ENCODE data around the gene DCAF11. TPM values are rescaled to one million over a fixed set of nuclear protein-coding genes. Genes with fewer than 3 reads are reported as not detected.
A peak's percentile ranks its signal among the peaks of the same experiment; 100 is the strongest.

DCAF11 gene
- total and polyA plus RNA-seq, 2 of the 8 experiments (the other 6 are each of a cell fraction or from before 2014, with no cell fraction given), result 60.4 to 63.6 TPM

DNA sequence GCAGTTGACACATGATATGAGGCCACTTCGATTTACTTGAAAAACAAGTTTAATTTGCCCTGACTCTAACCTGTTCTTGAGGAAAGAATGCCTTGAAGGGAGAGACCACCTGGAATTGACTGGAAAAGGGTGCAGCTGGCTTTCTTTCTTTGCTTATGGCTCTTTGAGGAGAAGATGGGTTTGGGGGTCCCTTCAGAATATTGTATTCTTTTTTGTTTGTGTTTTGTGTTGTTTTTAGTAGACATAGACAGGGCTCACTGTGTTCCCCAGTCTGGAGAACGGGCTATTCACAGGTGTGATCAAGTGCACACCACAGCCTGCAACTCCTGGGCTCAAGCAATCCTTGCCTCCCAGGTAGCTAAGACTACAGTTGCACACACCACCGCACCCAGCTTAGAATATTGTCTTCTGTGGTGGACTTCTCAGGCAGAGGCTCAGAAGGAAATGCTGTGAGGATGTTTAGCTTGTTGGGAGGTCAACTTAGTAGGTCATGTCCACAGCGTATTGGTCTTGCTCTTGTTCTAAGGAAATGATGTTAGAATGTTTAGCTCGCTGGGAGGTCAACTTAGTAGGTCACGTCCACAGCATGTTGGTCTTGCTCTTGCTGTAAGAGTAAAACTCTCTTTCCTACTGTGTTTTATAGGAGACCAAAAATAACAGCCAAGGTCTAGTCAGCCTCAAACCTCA, 1.7 kb downstream of the DCAF11 start:
- Histone ChIP-seq H3K9me3 (ENCODE audit: insufficient read depth in 2 of 2, low read depth in 1 of 2, low read length in 1 of 2) (no peaks in the 10 kb centered on the region), H2AK5ac (ENCODE audit: low read depth, low read length) (no peak overlapping the region), H3K56ac (replicated peaks; ENCODE audit: insufficient read length, low read depth, low read length) (no peak overlapping the region), H2BK120ac (replicated peaks; ENCODE audit: low read depth, low read length) (no peak overlapping the region), H2BK5ac (ENCODE audit: low read depth, low read length) (no peak overlapping the region), H3K4ac (replicated peaks; ENCODE audit: insufficient read length, low read depth, low read length) (no peak overlapping the region), H2BK15ac (ENCODE audit: low read length) (no peak overlapping the region), H4K91ac (replicated peaks; ENCODE audit: insufficient read length, low read length) (no peak overlapping the region), H3K79me1 (ENCODE audit: low read depth, low read length) (peaks cover 5% of the 10 kb centered on the region; the same call in 1 of the 2 replicates), H3K4me3 (ENCODE audit: extremely low read depth in 1 of 4, insufficient read depth in 2 of 4, low read depth in 3 of 4, low read length in 4 of 4) (peak overlapping the region in 3 of 4 experiments; percentile 73 to 89 (median 79); a peak in 6 of 8 replicates), H3K9ac (replicated peaks in 1 of 4; ENCODE audit: extremely low read depth in 1 of 4, low read depth in 3 of 4, low read length in 3 of 4) (no peak overlapping the region), H3K18ac (ENCODE audit: extremely low read depth, low read length) (no peak overlapping the region), H2BK20ac (ENCODE audit: low read length) (no peak overlapping the region), H2AFZ (ENCODE audit: low read length) (no peak overlapping the region), H3K14ac (ENCODE audit: insufficient read length) (no peak overlapping the region), H3K23ac (ENCODE audit: insufficient read length) (no peak overlapping the region), H4K5ac (ENCODE audit: insufficient read length, low read depth, low read length) (no peak overlapping the region), H4K20me1 (replicated peaks in 1 of 2; ENCODE audit: control insufficient read depth in 1 of 2, insufficient read depth in 2 of 2, low read length in 2 of 2) (peaks cover 0 to 3% of the 10 kb centered on the region in 2 experiments), H3K4me1 (replicated peaks in 1 of 4; ENCODE audit: control insufficient read depth in 3 of 4, insufficient read depth in 4 of 4, low read length in 3 of 4) (peaks cover 0 to 4% (median 2%) of the 10 kb centered on the region in 4 experiments; a peak in 5 of 7 replicates), H3K27me3 (replicated peaks in 1 of 4; ENCODE audit: control insufficient read depth in 3 of 4, extremely low read depth in 1 of 4, insufficient read depth in 3 of 4, low read length in 3 of 4) (no peaks in the 10 kb centered on the region), H3K23me2 (ENCODE audit: low read depth, low read length) (peaks cover 7% of the 10 kb centered on the region), H2BK12ac (ENCODE audit: low read depth, low read length) (no peak overlapping the region), H3K36me3 (ENCODE audit: control insufficient read depth in 2 of 4, insufficient read depth in 4 of 4, low read length in 3 of 4) (peaks cover 12 to 32% (median 29%) of the 10 kb centered on the region in 4 experiments), H3K27ac (ENCODE audit: low read depth, low read length) (no peak overlapping the region), H3K4me2 (ENCODE audit: insufficient read depth in 1 of 2, low read depth in 2 of 2, low read length in 2 of 2) (peak overlapping the region; percentile 87 to 91), H3K79me2 (ENCODE audit: control insufficient read depth in 1 of 2, insufficient read depth in 2 of 2, low read length in 2 of 2) (peaks cover 0 to 10% of the 10 kb centered on the region in 2 experiments; a peak in 2 of 4 replicates), H4K8ac (ENCODE audit: extremely low read depth, insufficient read depth, low read length) (no peak overlapping the region)
- WGBS, 2 experiments (ENCODE audit: extremely low coverage in 1 of 2, insufficient coverage in 1 of 2, insufficient read length in 1 of 2, insufficient replicate concordance in 2 of 2, low coverage in 1 of 2, low lambda C conversion rate in 2 of 2, missing lambda C conversion rate in 1 of 2), result 89% methylated on average over 6 of the region's 6 CpGs; no CpG with 5 or more reads in 1 of the 2 experiments
- ChIA-PET POLR2A (ENCODE audit: partially characterized antibody) (interaction anchor here (0.6 to 7.1 kb wide), 12 partner anchors 12 to 97 kb away, joined by 3 to 125 read pairs (median 5); partner anchors contain the start of genes CHMP4A, EMC9, FITM1 and IRF9), CTCF (ENCODE audit: partially characterized antibody) (interaction anchor here (0.6 to 2.4 kb wide), 7 partner anchors 10 to 486 kb away, joined by 3 to 10 read pairs (median 3); partner anchors contain the start of gene EMC9)
- DNase-seq (ENCODE audit: low read depth in 1 of 2, low spot score in 2 of 2) (no peak), FAIRE-seq (no peak)
- no peak for TF ChIP-seq TEAD4 (IDR thresholded peaks at IDR 0.05; ENCODE audit: low read depth, low read length)
- no peak for TF ChIP-seq NRF1 (IDR thresholded peaks at IDR 0.05; ENCODE audit: low read depth, low read length)
- no peak for TF ChIP-seq RFX5 (IDR thresholded peaks at IDR 0.05; ENCODE audit: borderline replicate concordance, low read depth, low read length)
- no peak for TF ChIP-seq BACH1 (IDR thresholded peaks at IDR 0.05; ENCODE audit: low read length)
- no peak for TF ChIP-seq SP2 (IDR thresholded peaks at IDR 0.05; ENCODE audit: low read length)
- TF ChIP-seq GTF2F1 (IDR thresholded peaks at IDR 0.05; ENCODE audit: borderline replicate concordance, low read depth, low read length), result no peak
- no peak for TF ChIP-seq ZNF274 (IDR thresholded peaks at IDR 0.05; ENCODE audit: borderline replicate concordance, extremely low read depth, low read length)
- TF ChIP-seq TCF12 (IDR thresholded peaks at IDR 0.05; ENCODE audit: low read depth, low read length), result no peak
- TF ChIP-seq, protein P1, sequence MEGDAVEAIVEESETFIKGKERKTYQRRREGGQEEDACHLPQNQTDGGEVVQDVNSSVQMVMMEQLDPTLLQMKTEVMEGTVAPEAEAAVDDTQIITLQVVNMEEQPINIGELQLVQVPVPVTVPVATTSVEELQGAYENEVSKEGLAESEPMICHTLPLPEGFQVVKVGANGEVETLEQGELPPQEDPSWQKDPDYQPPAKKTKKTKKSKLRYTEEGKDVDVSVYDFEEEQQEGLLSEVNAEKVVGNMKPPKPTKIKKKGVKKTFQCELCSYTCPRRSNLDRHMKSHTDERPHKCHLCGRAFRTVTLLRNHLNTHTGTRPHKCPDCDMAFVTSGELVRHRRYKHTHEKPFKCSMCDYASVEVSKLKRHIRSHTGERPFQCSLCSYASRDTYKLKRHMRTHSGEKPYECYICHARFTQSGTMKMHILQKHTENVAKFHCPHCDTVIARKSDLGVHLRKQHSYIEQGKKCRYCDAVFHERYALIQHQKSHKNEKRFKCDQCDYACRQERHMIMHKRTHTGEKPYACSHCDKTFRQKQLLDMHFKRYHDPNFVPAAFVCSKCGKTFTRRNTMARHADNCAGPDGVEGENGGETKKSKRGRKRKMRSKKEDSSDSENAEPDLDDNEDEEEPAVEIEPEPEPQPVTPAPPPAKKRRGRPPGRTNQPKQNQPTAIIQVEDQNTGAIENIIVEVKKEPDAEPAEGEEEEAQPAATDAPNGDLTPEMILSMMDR (IDR thresholded peaks at IDR 0.05; ENCODE audit: control extremely low read depth in 1 of 3, insufficient read depth in 1 of 3, low read depth in 1 of 3, low read length in 3 of 3), result no peak
- TF ChIP-seq SIN3A (conservative IDR thresholded peaks at IDR 0.05 in 1 of 2, IDR thresholded peaks at IDR 0.05 in 1 of 2; ENCODE audit: low read depth in 1 of 2, low read length in 2 of 2), result no peak

Data from H1 (cell line).